Bronchial epithelial cell (primary cell): ENCODE data around the gene ZNF708. TPM values are rescaled to one million over a fixed set of nuclear protein-coding genes. Genes with fewer than 3 reads are reported as not detected.
"Not testable (repeated sequence)": the region's sequence is repeated elsewhere in the genome, so short reads cannot be mapped to it uniquely, and the experiment has no call there.

Source experiments
- DNase-seq: peaks from one replicate; pipeline ENCODE4 v3.0.0-alpha.2; 2010; ENCODE audit warnings: low read depth
- FAIRE-seq: peaks from 2 replicates; lab custom pipeline; 2011; peaks lifted over from hg19 to GRCh38; lab: Jason Lieb, UNC
- H3K27me3 ChIP-seq: 2 replicates; pipeline ENCODE4 v1.5.1; 2011; ENCODE audit warnings: low read length; ENCODE audit not compliant: control insufficient read depth, insufficient read depth
- H3K36me3 ChIP-seq: 2 replicates; pipeline ENCODE4 v1.5.1; 2011; ENCODE audit warnings: low read length; ENCODE audit not compliant: control insufficient read depth, insufficient read depth
- H3K4me3 ChIP-seq: 2 replicates; pipeline ENCODE4 v1.5.1; 2011; ENCODE audit warnings: mild to moderate bottlenecking, low read depth, low read length, control low read depth
- total RNA-seq: library from RNA; depleted of rRNA; stranded (reverse); fragments of >200 nt; gene quantifications from 2 replicates; pipeline ENCODE4 v1.2.1, GENCODE V29; 2014
- TF ChIP-seq, protein P1 (sequence below): IDR thresholded peaks from 2 replicates; pipeline ENCODE4 v1.5.1; 2011; ENCODE audit warnings: mild to moderate bottlenecking, moderate library complexity, low read length, control low read depth, inconsistent platforms; ENCODE audit not compliant: insufficient read depth, severe bottlenecking

Gene ZNF708
- total RNA-seq, 1 donor from 2014 or later: 3.4 TPM

DNA sequence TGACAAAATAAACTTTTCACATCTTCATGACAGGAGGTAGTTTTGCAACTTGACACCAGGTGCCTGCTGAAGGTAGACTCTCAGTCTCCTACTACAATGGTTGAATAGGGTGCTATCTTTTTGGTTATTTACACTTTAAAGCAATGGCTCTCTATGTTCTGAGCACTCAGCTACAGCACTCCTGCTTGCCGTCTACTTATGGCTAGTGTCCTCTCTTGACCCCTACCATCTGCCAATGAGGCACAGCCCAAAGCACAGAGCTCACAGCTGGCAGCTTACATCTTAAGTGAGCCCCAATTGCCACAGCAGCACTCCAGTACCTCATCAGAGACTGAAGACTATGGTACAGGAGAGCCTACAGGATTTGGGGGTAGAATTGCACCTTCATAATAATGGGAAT, 11.4 kb downstream of the ZNF708 start:
- Histone ChIP-seq H3K27me3 (no peaks in the 10 kb centered on the region), H3K36me3 (no peaks in the 10 kb centered on the region), H3K4me3 (no peak overlapping the region)
- TF ChIP-seq, protein P1, sequence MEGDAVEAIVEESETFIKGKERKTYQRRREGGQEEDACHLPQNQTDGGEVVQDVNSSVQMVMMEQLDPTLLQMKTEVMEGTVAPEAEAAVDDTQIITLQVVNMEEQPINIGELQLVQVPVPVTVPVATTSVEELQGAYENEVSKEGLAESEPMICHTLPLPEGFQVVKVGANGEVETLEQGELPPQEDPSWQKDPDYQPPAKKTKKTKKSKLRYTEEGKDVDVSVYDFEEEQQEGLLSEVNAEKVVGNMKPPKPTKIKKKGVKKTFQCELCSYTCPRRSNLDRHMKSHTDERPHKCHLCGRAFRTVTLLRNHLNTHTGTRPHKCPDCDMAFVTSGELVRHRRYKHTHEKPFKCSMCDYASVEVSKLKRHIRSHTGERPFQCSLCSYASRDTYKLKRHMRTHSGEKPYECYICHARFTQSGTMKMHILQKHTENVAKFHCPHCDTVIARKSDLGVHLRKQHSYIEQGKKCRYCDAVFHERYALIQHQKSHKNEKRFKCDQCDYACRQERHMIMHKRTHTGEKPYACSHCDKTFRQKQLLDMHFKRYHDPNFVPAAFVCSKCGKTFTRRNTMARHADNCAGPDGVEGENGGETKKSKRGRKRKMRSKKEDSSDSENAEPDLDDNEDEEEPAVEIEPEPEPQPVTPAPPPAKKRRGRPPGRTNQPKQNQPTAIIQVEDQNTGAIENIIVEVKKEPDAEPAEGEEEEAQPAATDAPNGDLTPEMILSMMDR: no peak
- FAIRE-seq (no peak), DNase-seq (no peak)

DNA sequence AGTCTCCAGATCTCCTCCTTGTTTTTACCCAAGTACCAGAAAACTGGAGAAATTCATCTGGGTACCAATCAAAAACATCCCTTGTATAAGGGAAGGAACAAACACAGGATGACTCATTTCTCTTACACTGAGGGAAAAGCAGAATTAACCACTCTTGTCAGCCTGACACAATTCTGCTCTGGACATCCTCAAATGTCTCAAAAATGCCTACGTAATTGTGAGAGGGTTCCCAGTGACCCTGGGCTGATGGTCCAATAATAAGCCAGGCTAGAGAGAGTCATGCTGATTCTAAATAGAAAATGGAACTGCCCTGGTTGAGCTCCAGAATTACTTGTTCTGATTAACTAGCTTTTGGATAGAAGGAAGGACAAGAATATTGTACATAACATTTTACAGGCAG, 14.5 kb downstream of the ZNF708 start:
- TF ChIP-seq, protein P1: no peak
- Histone ChIP-seq H3K4me3 (no peak overlapping the region), H3K36me3 (no peaks in the 10 kb centered on the region), H3K27me3 (no peaks in the 10 kb centered on the region)
- DNase-seq (no peak), FAIRE-seq (no peak)

DNA sequence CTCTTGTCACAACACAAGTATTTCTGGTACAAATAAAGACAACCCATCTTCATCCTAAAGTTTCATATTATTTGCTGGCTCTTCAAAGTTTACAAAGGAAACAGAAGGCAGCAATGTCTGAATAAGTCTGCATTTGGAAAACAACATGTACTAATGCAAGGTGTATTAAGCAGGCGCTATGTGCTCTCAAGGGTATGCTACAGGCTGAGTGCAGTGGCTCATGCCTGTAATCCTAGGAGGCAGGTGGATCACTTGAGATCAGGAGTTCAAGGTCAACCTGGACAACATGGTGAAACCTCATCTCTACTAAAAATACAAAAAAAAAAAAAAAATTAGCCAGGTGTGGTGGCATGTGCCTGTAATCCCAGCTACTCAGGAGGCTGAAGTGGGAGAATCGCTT, 16.4 kb downstream of the ZNF708 start:
- not testable (repeated sequence) for DNase-seq, H3K4me3 ChIP-seq, H3K36me3 ChIP-seq, FAIRE-seq, H3K27me3 ChIP-seq

DNA sequence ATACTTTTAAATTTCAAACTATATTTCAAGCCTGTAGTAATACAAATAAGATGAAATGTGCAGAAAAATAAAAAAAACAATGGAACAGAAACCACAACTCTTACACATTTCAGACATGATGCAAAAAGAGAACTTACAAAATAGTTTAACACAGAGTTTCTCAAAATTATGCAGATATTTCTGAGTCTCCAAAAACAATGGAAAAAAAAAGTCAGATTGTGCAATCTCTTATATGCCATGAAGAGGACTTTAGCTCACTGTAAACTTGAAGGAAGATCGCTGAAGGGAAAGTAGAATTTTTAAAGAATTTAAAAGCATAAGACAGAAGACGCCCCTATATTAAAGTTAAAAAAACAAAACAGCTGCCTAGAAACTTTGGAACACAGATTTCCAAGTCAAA, 20.4 kb downstream of the ZNF708 start:
- Histone ChIP-seq H3K36me3 (no peaks in the 10 kb centered on the region), H3K27me3 (no peaks in the 10 kb centered on the region), H3K4me3 (no peak overlapping the region)
- TF ChIP-seq, protein P1: no peak
- DNase-seq (no peak), FAIRE-seq (no peak)

DNA sequence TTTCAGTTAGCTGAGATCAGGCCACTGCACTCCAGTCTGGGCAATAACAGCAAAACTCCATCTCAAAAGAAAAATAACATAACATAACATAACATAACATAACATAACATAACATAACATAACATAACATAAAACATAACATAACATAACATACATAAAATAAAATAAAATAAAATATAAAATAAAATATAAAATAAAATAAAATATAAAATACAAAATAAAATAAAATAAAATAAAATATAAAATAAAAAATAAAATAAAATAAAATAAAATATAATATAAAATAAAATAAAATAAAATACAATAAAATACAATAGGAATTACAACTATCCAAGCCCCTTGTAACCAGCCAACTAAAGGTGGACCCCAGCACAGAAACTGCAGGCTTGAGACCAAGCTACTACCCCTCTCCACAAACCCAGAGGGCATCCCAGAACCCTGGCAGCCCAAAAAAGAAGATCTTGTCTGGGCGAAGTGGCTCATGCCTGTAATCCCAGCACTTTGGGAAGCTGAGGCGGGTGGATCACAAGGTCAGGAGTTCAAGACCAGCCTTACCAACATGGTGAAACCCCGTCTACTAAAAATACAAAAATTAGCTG, 22.2 kb downstream of the ZNF708 start:
- not testable (repeated sequence) for H3K4me3 ChIP-seq, H3K27me3 ChIP-seq, FAIRE-seq, H3K36me3 ChIP-seq, DNase-seq

DNA sequence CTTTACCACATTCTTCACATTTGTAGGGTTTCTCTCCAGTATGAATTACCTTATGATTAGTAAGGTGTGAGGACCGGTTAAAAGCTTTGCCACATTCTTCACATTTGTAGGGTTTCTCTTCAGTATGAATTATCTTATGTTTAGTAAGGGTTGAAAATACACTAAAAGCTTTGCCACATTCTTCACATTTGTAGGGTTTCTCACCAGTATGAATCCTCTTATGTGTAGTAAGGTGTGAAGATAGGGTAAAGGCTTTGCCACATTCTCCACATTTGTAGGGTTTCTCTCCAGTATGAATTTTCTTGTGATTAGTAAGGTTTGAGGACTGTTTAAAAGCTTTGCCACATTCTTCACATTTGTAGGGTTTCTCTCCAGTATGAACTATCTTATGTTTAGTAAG, 35.4 kb downstream of the ZNF708 start:
- H3K4me3 ChIP-seq, H3K27me3 ChIP-seq, H3K36me3 ChIP-seq, FAIRE-seq, DNase-seq: not testable (repeated sequence)

DNA sequence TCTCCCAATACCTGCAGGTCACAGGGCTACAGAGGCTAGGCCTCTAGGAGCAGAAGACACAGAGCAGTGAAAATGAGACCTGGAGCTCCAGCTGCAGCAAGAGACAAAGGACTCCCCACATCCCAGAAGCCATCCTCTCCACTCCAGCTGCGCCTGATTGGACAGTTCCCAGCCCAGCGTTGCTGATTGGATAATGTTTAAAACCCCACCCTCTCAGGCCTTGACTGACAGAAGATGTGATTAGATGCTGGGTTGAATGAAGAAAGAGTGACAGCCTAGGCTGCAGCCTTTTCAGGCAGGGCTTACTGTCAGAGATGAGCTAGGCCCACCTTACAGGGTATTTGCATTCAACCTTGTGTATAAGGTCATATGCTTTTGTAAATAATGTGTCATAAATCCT, 59.4 kb downstream of the ZNF708 start:
- Histone ChIP-seq H3K27me3 (no peaks in the 10 kb centered on the region), H3K4me3 (no peak overlapping the region), H3K36me3 (no peaks in the 10 kb centered on the region)
- no peak for FAIRE-seq
- no peak for DNase-seq
- TF ChIP-seq, protein P1: no peak
